Limb (tissue), 2 donors: ENCODE data around the gene WDR49.

Source experiments
- DNase-seq, 2 donors: peaks; one replicate each; pipeline ENCODE4 v3.0.0-alpha.2; 2016; ENCODE audit errors: extremely low spot score in 2 of 2

WDR49 gene

DNA sequence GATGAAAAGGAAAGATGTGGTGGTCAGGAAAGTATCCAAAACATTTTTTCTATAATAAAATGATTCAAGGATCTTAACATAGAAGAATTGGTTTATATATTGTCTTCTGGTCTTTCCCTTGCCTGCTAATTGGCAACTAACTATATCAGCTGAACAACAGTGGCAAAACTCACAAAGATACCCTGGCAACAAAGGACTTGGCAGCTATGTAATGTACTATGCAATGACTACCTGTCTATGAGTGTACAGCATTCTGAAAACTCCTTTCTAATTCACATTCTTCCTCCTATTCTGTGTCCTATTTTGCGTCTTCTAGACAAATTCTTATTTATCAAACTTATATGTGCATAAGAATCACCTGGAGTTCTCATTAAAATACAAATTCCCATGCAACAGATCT, 164.2 kb downstream of the WDR49 start:
- no peak for DNase-seq

DNA sequence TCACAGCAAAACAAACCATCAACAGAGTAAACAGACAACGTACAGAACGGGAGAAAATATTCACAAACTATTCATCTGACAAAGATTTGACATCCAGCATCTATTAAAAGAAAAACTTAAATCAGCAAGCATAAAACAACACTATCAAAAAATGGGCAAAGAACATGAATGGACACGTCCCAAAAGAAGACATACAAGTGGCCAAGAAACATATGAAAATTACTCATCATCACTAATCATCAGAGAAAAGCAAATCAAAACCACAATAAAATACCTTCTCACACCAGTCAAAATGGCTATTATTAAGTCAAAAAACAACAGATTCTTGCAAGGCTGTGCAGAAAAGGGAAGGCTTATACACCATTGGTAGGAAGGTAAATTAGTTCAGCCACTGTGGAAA, 166.2 kb downstream of the WDR49 start:
- DNase-seq = no peak

DNA sequence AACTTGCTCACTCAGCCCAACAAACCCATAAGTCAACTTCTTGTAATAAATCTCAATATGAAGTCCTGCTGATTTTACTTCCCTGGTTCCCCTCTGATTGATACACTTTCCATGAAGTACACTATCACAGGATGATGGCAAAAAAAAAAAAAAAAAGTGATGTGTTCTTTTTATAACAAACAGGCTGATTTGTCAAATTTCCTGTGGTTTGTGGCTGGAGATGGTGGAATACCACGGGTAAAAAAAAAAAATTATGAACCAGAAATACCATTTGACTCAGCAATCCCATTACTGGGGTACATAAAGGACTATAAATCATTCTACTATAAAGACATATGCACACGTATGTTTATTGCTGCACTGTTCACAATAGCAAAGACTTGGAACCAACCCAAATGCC, 169.2 kb downstream of the WDR49 start:
- no peak for DNase-seq

DNA sequence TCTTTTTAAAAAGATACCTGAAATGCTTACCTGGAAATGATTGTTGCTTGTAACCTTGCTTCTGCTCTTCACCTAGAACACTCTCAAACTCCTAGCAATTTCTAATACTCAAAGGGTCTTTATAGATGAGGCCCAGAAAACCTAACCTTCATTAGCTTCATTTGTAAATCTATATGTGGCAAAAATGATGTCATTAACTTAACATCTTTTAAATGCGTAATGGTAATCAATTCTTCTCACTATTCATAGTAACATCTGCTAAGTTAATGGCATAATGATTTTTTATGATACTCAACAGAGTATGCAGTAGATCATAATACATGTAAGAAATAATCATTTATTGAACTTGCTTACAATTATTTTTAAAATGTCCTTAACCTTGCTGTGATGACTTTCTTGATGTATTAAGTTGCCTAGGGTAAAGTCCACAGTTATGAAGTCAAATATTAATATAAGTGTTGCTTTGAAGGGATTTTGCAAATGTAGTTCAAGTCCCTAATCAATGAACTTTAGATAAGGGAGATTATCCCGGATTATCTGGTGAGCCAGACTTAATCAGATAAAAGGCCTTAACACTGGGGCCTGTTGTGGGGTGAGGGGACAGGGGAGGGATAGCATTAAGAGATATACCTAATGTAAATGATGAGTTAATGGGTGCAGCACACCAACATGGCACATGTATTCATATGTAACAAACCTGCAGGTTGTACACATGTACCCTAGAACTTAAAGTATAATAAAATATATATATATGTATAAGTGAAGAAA, 169.8 kb downstream of the WDR49 start:
- no peak for DNase-seq

DNA sequence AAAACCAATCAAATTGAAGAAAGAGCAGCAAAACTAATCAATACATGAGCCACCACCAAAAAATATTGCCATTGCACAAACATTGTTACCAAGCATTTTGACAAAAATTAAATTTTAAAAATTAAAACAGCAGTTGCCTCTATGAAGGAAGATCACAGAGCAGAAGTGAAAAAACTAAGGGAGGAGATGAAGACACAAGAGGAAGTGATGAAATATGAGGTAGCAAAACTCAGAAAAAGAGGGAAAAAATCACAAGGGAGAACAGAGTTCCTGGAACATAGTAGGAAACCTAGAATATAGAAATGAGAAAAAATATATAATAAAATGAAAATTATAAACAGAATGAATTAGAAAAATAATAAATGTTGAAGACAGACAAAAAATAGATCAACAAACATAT, 172.6 kb downstream of the WDR49 start:
- DNase-seq = no peak

DNA sequence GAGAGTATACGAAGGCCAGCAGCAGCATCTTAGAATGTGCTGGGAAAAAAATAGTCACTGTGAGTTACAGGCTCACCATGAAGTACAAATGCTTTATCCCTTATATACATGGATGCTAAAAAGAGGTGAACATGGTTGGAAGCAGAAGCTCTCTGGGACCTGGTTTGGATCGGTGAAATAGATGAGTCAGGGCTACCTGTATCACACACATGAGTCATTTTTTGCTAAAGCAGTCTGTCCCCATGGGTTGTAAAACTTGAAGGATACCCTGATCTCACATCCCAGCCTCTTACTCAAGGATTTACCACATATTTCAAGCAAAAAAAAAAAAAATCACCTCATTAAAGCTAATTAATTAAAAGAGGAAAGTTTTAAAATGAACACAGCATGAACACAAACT, 173.0 kb downstream of the WDR49 start:
- DNase-seq = no peak

DNA sequence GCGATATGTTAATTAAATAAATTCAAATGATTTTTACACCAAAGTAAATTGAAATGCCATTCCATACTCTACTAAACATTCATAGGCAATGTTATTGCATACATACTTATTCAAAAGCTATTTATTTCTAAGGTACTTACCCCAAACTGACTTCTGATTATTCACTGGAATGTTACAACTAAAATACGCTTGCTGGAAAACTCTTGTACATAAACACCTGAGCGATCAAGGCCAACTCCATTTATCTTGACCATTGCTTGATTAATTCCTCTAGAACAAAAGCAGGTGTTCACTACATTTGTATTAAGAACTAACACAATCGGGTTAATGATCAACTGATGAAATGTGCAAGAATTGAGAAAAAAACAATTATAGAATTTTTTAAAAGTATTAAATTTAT, 179.9 kb downstream of the WDR49 start, which contains the start of gene SERPINI2:
Gene SERPINI2, minus strand, starts transcription at position 180 of the 400 bp plus-strand sequence. CDS start 2,208 bp downstream, outside the sequence.
- DNase-seq = no peak

DNA sequence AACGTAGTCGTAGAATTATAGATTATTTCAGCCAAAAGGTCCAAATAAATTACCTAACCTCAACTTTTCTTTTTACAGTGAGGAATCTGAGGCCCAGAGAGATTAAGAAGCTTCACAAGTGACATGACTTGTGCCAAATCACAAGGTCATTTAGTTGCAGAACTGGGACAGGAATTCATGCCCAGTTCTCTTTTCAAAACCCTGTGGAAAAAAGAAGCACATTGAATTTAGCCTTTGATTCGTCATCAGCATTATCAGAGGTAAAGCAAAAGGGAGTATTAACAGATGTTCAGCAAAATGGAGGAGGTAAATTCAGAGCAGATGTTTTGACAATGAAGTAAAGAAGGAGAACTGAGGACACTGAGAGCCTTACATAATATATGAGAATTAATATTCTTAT, 184.4 kb downstream of the WDR49 start:
- DNase-seq = peak in 1 of 2 donors; percentile 25

DNA sequence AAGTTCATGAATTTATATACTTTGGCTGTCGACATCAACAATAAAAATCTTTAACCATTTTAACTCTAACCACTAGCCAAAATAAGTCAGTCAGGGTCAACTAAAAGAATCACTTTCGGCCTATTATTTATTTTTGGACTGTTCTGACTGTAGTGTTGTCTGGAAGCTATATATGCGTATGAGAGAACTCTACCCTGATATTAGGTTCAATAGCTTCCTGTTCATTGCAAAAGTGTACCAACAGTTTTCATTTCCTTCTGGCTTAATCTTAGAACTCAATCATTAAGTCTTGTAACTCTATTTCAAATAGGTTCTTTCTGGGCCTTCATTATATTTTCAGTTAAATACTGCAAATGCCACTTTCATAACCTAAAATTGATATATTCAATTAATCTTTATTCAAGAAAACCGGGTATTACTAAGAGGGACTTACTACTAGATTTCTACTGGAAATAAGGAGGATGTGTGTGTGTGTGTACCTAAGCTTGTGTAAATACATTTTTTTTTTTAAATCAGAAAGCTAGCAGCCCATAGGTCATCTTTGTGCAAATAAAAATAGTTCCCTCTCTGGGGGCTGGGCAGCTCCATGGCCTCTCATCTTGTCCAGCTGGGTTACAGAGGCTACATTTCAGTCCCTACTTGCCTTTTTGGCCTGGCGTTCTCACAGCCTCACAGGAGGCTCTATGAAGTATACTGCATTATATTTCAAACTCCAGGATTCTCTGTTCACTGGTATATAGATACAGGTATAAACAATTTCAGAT, 185.7 kb downstream of the WDR49 start:
- no peak for DNase-seq

DNA sequence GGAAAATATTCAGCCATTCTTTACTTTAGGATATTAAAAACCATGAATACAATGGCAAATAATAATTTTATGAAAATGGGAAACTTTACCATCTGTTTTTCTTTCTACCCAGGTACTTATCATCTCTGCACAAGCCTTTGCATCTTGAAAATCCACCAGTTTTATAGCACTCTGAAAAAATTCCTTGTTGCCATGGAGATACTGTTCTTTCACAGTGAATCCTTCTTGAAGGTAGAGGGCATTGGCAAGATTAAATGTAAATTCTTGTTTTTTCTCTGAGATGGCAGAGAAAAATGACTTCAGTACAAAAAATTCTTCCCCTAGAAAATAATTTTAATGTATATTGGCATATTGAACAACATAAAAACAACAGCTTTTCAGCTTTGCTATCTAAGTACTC, 186.8 kb downstream of the WDR49 start:
- no peak for DNase-seq

DNA sequence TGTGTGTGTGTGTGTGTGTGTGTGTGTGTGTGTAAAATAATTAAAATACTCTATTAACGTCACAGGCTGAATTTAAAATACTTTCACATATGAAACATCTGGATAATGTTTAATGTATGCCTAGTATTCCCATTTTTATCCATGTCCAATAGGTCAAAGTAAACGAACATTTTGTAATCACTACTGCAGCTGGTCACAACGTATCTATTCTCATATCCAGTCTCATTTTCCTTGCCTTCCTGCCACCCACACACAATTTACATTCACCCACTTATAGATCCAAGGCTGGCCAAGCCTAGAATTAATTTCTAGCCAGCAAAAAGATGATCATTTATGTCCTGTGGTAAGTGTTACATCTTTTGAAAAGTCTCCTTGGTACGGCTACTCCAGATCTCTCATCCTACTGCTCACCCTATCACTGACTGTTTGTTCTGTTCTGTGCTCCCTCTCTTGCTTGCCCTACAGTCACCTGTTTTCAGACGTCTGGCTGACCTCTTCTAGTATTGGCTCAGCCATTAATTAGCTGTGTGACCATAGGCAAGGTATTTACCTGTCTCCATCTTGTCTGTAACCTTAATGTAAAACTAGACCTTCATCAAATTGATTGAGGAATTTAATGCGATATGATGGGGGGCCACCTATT, 197.5 kb downstream of the WDR49 start:
- no peak for DNase-seq

DNA sequence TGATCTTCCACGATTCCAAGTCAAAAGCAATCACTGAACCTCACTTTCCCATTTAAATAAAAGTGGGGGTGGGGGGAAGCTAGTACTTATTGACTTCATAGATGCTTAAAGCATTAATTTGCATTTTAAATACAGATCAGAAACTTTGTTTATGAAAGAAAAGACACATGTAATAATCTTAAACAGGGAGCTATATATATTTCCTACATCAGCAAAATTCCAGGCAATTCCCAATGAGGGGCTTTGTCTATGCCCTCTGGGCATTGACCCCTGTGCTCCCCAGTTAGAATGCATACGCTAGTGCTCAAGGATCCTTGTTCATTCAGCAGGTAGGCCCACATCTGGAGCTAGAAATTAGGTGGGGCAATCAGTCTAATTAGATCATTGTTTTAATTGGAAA, 199.9 kb downstream of the WDR49 start:
- no peak for DNase-seq

DNA sequence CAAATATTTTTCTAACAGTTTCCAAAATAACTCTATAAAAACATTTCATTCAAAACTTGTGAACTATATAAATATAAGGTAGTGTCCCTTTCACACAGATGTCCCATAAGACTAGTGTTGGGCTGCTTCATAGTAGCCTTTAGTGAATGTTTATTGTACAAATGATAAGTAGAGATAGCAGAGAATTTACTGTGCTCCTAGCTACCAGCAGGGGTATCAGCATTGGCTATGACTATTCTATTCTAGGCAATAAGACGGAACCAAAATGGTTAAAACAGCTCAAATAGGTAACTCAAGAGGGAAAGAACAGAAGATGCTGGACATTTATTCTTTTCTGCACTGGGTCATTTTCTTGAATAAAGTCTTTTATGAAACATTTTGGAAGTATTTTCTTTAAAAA, 202.5 kb downstream of the WDR49 start:
- no peak for DNase-seq

DNA sequence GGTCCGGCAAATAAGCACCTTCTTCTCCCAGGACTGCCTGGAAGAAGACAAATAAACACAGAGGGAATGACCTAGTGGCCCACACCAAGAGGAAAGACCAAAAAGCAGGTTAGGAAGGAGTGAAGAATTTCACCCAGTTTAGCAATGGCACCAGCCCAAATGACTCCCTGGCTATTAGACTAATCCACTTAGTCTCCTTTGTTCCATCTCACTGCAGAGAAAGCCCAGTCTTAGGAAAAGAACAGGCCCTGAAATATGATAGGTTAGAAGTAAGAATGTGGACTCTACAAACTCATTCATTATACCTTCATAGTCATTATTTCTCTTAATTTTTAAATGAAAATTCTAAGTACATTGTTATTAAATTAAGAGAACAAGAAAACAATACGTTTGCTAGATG, 203.1 kb downstream of the WDR49 start:
- no peak for DNase-seq

DNA sequence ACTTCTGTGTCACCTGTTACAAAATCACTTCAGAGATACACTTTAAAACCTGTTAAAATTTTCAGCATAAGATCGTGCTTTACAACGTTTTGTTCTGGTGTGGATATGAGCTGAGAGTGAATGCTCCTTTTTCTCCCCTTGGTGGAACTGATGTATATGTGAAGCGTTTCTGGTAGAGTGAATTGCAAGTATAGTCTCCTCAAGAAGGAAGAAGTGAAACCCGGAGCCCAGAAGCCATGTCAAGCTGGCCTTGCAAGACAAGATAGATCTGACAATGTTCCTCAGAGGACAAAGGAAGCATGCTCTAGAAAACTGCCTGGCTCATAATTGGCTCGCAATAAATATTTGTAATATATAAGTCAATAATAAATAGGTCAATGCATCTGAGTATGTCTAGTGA, 203.5 kb downstream of the WDR49 start:
- no peak for DNase-seq

DNA sequence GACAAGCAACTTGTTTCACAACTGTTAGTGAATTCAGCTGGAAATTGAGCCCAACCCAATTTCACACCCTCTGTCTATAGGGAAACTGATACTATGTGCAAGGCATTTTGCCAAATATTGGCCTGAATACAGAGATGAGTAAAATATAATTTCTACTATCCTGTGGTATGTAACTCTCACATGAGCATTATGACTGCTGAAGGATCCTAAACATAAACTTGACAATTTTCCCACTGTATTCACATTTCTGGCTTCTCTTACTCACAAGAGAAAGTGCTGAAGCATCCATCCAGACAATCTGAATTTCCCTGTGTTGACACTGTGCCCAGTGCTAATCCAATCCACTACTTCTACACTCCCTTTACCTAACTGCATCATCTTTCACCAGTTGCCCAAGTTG, 208.3 kb downstream of the WDR49 start:
- no peak for DNase-seq

DNA sequence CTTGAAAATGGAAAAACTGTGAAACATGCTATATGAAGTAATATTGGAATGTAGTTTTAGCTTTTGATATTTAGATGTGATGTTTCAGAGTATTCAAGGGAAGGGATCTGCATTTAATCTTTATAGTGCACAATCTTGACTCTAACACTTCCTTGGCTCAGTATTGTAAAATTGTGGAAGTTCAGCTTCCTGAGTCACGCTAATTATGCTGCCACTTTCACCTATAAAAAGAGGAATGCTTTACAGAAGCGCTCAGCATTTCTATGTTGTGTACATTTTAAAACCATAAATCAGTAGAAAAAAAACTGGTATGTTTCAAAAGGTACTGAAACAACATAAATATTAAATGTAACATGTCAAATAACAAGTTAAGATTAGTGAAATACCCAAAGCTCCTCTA, 212.5 kb downstream of the WDR49 start:
- DNase-seq = no peak

DNA sequence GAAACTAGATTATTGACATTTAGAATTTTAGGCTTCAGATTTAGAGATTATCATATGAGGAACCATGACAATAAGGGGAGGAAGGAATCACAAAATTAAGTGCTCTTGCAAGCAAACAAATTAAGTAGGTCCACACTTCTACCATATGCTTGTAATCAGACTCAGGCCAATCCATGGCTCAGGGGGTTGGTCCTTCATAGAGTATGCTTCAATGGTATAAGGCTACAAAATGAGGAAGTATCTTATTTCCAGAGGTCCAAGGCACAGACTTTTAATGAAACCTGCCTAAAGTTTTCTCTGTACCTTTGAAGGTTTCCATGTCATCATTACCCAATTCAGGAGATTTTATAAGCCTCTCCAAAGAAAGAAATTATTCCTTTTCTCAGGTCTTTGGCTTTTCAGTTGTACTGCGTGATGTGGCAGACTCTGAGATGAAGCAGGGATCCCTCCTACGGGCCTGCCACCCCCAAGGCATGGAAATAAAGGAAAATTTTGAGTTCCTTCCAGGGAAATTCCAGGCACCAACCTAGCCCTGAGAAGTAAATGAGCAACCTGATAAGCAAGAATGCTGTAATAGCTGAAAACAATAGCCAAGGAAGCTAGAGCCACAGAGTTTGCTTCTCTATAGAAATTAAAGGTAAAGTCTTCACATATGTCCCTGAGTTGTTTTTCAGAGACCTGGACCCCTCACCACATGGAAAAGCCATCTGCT, 216.2 kb downstream of the WDR49 start:
- DNase-seq = no peak
